SH-SY5Y (cell line): ENCODE results near the gene PRR33.

ENCODE experiments used
- GATA2 ChIP-seq: IDR thresholded peaks from 2 replicates; pipeline ENCODE4 v1.6.1; 2011; ENCODE audit warnings: mild to moderate bottlenecking, low read depth, low read length
- GATA3 ChIP-seq: IDR thresholded peaks from 2 replicates; pipeline ENCODE4 v1.6.1; 2011; ENCODE audit warnings: low read depth, mild to moderate bottlenecking, low read length, moderate library complexity

Gene PRR33

DNA sequence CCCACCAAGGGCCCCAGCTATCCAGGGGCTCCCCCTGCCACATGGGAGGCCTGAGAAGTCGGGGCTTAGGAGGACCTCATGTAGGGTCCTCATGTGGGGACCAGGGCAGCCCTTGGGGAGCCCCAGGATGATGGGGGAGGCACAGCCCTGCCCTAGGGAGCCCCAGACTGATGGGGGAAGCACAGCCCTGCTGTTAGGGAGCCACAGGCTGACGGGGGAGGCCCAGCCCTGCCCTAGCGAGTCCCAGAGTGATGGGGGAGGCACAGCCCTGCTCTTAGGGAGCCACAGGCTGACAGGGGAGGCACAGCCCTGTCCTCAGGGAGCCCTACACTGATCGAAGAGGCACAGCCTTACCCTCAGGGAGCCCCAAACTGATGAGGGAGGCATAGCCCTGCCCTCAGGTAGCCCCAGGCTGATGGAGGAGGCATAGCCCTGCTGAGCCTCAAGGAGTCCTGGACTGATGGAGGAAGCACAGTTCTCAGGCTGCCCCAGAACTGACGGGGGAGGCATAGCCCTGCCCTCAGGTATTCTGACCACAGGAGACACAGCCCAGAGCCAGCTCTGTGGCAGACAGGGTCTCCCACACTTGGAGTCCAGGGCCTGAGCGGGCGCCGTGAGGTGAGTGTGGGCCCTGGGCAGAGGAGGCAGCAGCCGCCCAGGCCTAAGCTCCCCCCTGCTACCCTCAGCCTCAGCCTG, 10.8 kb downstream of the PRR33 start:
- TF ChIP-seq GATA3 = no peak
- TF ChIP-seq GATA2 = no peak

DNA sequence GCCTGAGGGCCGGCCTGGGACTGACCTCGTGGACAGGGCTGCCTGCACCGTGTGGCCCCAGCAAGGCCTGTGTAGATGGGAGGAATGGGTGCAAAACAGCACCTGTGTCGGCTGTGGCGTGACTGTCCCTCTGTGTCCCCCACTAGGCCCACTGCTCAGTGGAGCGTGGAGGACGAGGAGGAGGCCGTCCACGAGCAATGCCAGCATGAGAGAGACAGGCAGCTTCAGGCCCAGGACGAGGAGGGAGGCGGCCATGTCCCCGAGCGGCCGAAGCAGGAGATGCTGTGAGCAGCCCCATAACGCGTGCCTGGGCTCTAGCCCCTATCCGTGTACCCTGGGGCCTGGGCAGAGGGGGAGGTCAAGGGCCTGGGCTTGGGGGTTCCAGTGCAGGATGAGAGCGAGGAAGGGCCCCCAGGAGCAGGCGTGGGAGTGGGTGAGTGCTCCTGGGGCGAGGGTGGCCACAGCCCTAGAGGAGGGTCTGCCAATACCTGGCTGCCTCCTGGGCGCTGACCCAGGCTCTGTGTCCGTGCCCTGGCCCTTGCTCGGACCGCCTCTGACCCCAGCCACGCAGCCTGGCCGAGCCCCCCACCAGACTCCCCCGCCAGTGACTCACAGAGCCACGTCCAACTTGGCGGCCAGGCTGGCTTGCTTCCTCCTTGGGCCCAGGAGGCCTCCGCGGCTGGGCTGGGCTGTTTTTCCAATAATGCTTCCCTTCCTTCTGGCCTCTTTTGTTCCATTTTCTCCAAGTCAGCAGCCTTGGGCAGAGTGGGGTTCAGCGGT, 11.6 kb downstream of the PRR33 start:
- no peak for TF ChIP-seq GATA2

DNA sequence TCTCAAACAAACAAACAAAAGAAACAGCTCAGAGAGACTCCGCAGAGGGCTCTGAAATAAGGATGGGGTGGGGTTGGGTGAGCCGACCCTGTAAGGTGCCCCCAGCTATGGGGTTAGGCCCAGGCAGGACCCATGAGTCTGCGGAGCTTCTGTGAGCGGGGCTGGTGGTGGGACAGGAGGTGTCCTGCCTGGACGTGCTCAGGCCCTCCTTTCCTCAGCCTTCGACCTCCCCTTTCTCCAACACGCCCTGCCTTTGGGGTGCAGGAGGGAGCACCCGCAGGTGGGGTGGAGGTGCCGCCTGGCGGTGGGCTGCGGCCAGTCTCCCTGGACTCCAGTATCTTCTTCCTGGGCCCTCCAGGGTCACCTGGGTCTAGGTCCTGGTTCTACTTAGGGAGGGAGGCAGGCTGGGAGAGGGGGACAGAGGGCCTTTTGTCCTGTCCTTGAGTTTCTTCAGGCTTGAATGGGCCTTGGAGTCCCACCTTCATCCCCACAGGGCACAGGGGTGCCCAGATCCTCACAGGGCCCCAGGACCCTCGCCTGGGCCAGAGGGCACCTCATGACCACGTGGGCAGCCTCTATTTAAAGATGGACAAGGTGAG, 12.3 kb downstream of the PRR33 start:
- no peak for TF ChIP-seq GATA2
- no peak for TF ChIP-seq GATA3

DNA sequence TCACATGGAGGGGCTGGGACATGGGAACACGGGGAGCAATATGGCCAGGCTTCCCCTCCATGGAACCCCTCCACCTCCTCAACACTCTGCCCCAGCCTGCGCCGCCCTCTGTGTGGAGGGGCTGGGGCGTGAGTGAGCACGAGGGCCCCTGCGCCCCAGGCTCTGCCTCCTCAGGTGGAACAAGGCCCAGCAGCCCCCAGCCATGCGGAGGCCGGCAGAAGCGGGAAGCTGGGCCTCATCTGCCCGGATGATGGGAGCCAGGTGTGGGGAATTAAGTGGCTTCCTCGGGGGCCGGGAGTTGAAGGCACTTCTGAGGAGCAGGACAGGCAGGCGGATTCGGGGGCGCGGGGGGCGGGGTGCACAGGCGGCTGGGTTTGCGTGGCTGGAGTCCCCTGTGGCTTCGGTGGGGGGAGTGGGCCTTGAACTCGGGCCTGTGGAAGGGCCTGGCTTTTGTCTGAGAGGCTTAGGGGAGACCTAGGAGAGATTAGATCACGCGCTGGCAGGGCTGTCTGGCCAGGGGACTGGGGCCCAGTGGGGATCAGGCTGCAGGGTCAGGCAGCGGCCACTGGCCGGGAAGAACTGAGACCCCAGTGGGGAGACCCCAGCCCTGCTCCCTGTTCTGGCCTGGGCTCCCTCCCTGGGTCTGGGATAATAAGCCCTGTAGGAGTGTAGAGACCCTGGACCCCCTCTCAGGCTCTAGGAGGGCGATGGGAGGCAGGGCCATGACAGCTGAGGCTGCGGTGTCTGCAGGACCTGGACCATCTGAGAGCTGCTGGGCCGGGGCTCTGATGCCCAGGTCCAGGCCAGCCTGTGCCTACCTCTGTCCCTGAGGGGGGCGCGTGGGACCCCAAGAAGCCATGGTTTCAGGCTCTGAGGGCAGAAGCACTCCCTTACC, 13.3 kb downstream of the PRR33 start:
- TF ChIP-seq GATA3 (no peak), GATA2 (peak; percentile 75)

DNA sequence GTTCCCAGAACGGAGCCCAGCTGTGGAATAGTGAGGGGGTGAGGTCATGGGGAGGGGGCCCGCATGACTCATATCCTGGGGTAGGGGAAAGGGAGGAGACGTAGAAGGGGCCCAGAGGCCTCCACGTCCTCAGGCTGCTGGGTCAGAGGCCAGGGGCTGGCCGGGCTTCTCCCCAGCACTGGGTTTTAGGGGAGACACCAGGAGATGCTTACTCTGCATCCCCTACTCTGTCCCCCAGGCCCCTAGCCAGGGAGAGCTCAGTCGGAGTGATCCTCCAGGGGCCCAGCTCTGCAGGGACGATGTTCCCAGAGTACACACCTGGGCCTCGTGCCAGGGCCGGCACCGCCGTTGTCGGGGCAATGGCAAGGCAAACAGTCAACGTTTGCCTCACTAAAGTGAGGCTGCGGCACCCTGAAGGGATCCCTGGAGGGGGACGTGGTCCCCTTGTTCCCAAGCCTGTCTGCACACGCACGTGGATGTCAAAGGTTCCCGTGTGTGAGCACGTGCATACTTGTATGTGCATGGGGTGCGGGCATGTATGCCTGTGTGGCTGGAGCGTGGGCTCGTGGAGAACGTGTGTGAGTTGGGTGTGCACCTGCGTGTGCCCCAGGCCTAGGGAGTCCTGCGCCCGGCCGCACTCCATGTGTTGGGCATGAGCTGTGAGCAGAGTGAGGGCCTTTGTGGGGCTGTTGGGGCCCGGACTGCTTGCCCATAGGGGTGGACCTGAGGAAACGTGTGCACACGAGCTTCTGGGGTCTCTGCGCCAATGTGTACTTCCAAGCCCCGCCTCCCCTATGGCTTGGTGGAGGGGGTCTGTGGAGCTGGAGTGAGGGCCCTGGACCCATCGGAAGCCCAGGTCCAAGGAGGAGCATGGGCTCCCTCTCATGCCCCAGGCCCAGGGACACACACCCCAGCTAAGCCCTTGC, 14.2 kb downstream of the PRR33 start:
- no peak for TF ChIP-seq GATA3
- TF ChIP-seq GATA2 = no peak

DNA sequence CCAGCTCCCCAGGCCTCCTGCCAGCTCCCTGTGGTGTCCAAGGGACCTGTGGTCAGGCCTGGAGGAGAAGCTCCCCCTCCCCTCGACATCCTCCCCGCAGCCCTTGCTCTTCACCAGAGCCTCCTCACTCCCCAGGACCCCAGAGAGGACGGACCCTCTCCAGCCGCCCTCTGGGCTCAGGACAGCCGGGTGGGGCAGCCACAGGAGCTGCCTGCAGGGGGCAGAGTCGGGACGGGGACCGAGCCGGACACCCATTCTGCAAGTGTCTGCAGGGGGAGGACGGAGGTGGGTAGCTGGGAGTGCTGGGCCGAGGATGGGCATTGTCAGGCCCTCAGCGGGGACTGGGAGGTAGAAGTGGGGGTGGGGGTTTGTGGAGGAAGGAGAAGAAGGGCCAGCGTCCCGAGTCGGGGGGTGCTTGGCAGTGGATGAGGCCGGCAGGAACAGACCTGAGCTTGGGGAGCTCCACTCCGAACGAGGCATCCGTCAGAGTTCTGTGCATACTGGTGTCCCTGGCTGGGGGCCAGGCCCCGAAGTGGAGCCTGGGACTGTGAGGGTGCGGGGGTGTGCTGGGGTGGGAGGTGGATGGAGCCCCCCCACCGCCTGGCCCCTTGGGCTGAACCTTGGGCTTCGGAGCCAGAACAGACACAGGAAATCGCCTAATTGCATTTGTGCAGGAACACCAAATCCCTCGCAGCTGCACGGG, 15.2 kb downstream of the PRR33 start:
- TF ChIP-seq GATA3 = no peak
- no peak for TF ChIP-seq GATA2

DNA sequence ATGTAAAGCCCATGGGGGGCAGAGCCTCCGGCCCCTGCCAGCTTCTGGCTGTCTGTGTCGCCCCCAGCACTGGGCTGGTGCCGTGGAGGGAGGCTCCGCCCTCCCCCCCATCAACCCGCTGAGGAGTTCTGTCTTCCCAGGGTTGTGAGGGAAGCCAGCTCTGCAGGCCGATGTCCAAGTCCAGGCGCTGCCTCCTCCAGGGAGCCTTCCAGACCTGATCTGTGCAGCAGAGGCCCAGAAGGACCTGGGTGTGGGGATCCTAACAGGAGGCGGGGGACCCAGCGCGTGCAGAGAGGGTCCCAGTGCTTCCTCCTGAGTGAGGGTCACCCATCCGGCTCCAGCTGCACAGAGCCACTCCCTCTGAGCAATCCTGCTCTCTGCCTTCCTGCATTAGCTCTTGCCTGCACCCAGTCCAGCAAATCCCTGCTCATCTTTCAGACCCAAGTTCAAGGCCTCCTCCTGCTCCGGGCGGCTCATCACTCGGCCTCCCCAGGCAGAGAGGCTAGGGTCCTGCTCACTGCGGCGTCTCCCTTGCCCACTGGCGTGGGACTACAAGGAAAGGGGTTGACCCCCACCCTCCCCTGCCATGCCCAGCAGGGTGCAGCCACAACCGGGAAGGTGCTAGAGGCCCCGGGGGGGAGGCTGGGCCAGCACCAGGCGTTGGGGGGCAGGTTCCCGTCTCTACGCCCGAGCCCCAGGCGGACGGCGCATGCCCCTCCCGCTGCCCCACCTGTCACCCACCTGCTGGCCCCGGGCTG, 16.4 kb downstream of the PRR33 start:
- TF ChIP-seq GATA3 = no peak
- TF ChIP-seq GATA2 = no peak

DNA sequence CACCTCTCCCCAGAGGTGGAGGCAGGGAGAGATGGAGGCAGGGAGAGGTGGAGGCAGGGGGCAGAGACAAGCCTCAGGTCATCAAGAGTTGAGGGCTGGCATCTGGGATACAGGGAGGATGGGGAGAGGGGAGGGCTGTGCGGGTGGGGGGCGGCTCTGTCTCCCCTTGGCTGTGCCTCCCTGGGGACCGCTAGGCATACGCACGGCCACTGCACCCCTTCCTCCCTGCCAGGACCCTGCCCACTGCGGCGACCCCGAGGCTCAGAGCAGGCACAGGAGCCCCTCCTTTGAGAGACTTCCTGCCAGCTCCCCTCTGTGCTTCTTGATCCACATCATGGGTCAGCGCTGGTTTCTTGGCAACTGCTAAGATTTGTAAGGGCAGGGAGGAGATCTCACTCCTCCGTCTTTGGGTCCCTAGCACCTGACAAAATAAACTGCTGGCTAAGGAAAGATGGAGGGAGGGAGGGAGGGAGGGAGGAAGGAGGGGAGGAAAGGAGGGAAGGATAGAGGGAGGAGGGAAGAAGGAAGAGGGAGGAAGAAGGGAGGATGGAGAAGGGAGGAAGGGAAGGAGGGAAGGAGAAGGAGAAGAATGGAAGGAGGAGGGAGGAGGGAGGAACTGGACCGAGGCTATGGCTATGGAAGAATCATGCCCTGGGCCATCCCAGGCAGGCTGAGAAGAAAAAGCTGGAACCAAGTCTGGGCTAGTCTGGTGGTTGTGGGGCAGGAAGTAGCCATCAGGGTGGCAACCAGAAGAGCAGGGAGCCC, 18.5 kb downstream of the PRR33 start:
- TF ChIP-seq GATA3 (no peak), GATA2 (no peak)

DNA sequence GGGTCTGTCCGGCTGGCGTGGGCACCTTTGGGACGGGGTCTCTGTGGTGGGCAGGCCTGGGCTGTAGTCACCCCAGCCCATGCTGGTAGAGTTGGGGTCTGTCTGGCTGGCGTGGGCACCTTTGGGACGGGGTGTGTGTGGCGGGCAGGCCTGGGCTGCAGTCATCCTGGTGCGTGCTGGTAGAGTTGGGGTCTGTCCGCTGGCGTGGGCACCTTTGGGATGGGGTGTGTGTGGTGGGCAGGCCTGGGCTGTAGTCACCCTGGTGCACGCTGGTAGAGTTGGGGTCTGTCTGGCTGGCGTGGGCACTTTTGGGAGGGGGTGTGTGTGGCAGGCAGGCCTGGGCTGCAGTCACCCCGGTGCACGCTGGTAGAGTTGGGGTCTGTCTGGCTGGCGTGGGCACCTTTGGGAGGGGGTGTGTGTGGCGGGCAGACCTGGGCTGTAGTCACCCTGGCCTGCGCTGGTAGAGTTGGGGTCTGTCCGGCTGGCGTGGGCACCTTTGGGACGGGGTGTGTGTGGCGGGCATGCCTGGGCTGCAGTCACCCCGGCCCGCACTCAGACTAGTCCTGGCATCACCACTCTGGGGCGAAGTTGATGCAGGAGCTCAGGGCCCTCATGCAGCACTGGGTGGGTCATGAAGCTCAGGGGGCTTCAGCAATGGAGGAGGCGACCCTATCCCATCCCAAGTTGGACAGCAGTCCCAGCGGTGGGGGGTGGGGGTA, 19.3 kb downstream of the PRR33 start:
- TF ChIP-seq GATA3 (no peak), GATA2 (no peak)

DNA sequence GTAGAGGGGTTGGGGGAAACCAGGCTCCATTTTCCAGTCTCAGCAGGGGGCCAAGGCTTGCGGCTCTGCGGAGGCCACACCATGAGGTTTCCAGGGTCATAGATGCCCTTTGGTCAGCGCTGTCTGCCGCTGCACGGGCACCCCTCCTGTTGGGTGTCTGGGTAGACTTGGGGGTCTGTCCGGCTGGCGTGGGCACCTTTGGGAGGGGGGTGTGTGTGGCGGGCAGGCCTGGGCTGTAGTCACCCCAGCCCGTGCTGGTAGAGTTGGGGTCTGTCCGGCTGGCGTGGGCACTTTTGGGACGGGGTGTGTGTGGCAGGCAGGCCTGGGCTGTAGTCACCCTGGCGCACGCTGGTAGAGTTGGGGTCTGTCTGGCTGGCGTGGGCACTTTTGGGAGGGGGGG, 20.2 kb downstream of the PRR33 start:
- TF ChIP-seq GATA3 (no peak), GATA2 (no peak)

DNA sequence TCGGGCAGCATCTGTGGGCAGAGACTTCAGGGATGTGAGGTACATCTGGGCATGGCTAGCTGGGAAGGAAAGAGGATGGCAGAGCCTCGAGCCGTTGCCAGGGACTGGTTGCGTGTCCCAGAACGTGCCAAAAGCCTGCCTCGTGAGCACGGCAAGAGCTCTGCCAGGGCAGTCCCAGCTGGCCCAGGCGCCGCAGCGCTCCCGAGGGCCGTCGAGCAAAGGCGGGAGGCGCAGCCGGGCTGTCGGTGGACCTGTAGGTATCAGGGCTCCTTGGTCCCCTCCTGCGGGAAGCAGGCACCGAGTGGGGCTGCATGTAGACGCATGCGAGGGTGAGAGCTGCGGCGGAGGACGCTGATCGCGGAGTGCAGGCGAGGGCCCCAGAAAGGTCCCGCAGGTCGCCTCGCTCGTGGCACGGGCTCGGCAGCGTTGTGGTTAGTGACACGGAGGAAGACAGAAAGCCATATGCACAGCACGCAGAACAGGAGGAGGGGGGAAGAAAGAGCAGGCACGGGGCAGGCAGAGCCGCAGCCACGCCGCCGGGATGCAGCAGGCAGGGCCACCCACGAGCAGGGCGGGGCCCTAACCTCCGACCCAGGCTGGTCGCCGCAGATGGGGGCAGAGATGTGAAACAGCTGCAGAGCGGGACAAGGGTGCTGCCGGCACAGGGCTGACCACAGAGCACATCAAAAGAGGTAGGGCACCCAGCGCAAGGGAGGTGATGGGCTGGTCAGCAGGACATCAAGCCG, 20.8 kb downstream of the PRR33 start:
- TF ChIP-seq GATA2 (no peak), GATA3 (no peak)
